ENCODE results near the gene DRC7.

- TF ChIP-seq CTCF (IDR thresholded peaks at IDR 0.05; ENCODE audit: low read depth, low read length, missing input control) (no peak), GABPA (IDR thresholded peaks at IDR 0.05 in 1 of 2, conservative IDR thresholded peaks at IDR 0.05 in 1 of 2) (no peak), TAF1 (conservative IDR thresholded peaks at IDR 0.05) (no peak), FOXA1 (IDR thresholded peaks at IDR 0.05) (no peak), REST (IDR thresholded peaks at IDR 0.05) (no peak), ATF3 (IDR thresholded peaks at IDR 0.05) (peak; percentile 28), JUND (IDR thresholded peaks at IDR 0.05) (peak; percentile 71 to 87), YY1 (IDR thresholded peaks at IDR 0.05) (no peak), SP1 (IDR thresholded peaks at IDR 0.05) (peak; percentile 27), ZBTB33 (IDR thresholded peaks at IDR 0.05) (no peak), RAD21 (IDR thresholded peaks at IDR 0.05) (peak in 1 of 2 donors; percentile 46), NR2F2 (IDR thresholded peaks at IDR 0.05) (no peak), FOXA2 (IDR thresholded peaks at IDR 0.05) (no peak), EGR1 (IDR thresholded peaks at IDR 0.05; ENCODE audit: low read depth in 2 of 2) (no peak)
Measured at GRCh38 chr16:57736419-57737351, 42.1 kb downstream of the DRC7 start.
